Body of pancreas (tissue), 4 donors: ENCODE measurements around the gene RAB1B.

Source experiments
- CTCF ChIP-seq, 7 experiments: fragments of 450-650 bp in 4 of 7; fragments of 200-600 bp in 3 of 7; sonication (generic) in 3 of 7; IDR thresholded peaks; one replicate each; pipeline ENCODE4 v1.5.1; 2016 to 2019; ENCODE audit warnings: antibody characterized with exemption in 7 of 7
- POLR2A ChIP-seq, 3 donors: fragments of 450-650 bp; IDR thresholded peaks; one replicate each; pipeline ENCODE4 v1.6.1; 2016; ENCODE audit warnings: antibody characterized with exemption in 3 of 3, mild to moderate bottlenecking in 2 of 3

GRCh38 chr11:66243782-66244535 is 24.5 kb upstream of the RAB1B start:
- TF ChIP-seq CTCF (IDR thresholded peaks at IDR 0.05) (no peak), POLR2A (IDR thresholded peaks at IDR 0.05) (no peak)
